Measurements from ENCODE around the gene DNAJB6. TPM values are rescaled to one million over a fixed set of nuclear protein-coding genes. Genes with fewer than 3 reads are reported as not detected.
A peak's percentile ranks its signal among the peaks of the same experiment; 100 is the strongest.

The DNAJB6 gene
- total RNA-seq, 1 experiment from 2014 or later = 288 TPM

DNA sequence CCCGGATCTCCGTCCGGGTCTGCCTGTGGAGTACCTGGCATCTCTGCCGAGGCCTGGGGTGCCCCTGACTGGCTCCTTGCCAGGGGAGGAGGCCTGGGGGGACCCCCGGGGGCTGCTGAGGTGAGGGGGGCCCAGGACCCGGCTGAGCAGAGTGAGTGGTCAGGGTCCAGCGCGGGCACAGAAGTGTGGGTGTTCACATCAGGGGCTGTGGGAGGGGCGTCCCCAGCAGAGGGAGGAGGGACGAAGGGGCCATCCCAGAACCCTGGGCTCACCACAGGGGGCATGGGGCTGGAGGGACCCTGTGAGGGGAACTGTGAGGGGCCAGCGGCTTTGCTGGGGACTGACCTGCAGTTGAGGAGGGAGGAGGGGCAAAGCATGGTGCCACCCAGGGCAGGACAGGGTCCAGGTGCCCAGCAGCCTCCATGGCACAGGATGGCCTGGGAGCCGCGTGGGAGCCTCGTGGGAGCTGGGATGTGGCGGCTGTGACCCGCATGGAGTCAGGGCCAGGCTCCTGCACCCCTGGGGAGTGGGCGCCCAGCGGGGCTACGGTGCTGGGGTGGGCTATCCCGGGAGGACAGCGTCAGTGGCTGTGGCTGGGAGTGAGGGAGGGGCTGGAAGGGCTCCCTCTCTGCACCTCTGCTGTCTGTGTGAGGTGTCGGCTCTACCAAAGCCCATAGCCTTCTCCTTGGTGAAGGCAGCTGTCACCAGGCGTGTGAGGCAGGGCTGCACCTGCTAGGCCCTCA is 91.2 kb downstream of the DNAJB6 start:
- no peak for ATAC-seq
- Mint-ChIP-seq H3K27me3 (ENCODE audit: low read depth) (no peaks in the 10 kb centered on the region; the same call in 1 of the 2 replicates), H3K27ac (no peak overlapping the region), H3K4me1 (peaks cover 6% of the 10 kb centered on the region), H3K9me3 (no peaks in the 10 kb centered on the region), H3K4me3 (no peak overlapping the region), H3K36me3 (no peaks in the 10 kb centered on the region)
- DNase-seq (ENCODE audit: low spot score) = peak; percentile 11
- ChIA-PET POLR2A (no interaction called here), CTCF (interaction anchor here (1.5 kb wide), 1 partner anchor 47 kb away, joined by 7 read pairs; no protein-coding TSS in a partner anchor)
- TF ChIP-seq, protein P1, sequence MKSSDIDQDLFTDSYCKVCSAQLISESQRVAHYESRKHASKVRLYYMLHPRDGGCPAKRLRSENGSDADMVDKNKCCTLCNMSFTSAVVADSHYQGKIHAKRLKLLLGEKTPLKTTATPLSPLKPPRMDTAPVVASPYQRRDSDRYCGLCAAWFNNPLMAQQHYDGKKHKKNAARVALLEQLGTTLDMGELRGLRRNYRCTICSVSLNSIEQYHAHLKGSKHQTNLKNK (CRISPR knock-in tag; IDR thresholded peaks at IDR 0.05) = no peak
- no peak for TF ChIP-seq RORB (CRISPR knock-in tag; IDR thresholded peaks at IDR 0.05)
- TF ChIP-seq IRF2 (CRISPR knock-in tag; IDR thresholded peaks at IDR 0.05; ENCODE audit: borderline replicate concordance, low read depth) = no peak
- TF ChIP-seq ZNF423 (CRISPR knock-in tag; IDR thresholded peaks at IDR 0.05) = no peak
- TF ChIP-seq, protein P2, sequence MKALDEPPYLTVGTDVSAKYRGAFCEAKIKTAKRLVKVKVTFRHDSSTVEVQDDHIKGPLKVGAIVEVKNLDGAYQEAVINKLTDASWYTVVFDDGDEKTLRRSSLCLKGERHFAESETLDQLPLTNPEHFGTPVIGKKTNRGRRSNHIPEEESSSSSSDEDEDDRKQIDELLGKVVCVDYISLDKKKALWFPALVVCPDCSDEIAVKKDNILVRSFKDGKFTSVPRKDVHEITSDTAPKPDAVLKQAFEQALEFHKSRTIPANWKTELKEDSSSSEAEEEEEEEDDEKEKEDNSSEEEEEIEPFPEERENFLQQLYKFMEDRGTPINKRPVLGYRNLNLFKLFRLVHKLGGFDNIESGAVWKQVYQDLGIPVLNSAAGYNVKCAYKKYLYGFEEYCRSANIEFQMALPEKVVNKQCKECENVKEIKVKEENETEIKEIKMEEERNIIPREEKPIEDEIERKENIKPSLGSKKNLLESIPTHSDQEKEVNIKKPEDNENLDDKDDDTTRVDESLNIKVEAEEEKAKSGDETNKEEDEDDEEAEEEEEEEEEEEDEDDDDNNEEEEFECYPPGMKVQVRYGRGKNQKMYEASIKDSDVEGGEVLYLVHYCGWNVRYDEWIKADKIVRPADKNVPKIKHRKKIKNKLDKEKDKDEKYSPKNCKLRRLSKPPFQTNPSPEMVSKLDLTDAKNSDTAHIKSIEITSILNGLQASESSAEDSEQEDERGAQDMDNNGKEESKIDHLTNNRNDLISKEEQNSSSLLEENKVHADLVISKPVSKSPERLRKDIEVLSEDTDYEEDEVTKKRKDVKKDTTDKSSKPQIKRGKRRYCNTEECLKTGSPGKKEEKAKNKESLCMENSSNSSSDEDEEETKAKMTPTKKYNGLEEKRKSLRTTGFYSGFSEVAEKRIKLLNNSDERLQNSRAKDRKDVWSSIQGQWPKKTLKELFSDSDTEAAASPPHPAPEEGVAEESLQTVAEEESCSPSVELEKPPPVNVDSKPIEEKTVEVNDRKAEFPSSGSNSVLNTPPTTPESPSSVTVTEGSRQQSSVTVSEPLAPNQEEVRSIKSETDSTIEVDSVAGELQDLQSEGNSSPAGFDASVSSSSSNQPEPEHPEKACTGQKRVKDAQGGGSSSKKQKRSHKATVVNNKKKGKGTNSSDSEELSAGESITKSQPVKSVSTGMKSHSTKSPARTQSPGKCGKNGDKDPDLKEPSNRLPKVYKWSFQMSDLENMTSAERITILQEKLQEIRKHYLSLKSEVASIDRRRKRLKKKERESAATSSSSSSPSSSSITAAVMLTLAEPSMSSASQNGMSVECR (CRISPR knock-in tag; IDR thresholded peaks at IDR 0.05; ENCODE audit: borderline replicate concordance) = no peak
- no peak for TF ChIP-seq ZNF232 (CRISPR knock-in tag; IDR thresholded peaks at IDR 0.05)
- TF ChIP-seq ZNF263 (CRISPR knock-in tag; IDR thresholded peaks at IDR 0.05; ENCODE audit: low read depth) = no peak
- no peak for TF ChIP-seq TEAD1 (CRISPR knock-in tag; IDR thresholded peaks at IDR 0.05)
- TF ChIP-seq ZNF121 (CRISPR knock-in tag; IDR thresholded peaks at IDR 0.05) = no peak
- no peak for TF ChIP-seq MLX (CRISPR knock-in tag; IDR thresholded peaks at IDR 0.05)
- TF ChIP-seq ELF4 (CRISPR knock-in tag; IDR thresholded peaks at IDR 0.05; ENCODE audit: low read depth) = no peak
- TF ChIP-seq NR2C2 (CRISPR knock-in tag; IDR thresholded peaks at IDR 0.05) = no peak
- TF ChIP-seq, protein P3, sequence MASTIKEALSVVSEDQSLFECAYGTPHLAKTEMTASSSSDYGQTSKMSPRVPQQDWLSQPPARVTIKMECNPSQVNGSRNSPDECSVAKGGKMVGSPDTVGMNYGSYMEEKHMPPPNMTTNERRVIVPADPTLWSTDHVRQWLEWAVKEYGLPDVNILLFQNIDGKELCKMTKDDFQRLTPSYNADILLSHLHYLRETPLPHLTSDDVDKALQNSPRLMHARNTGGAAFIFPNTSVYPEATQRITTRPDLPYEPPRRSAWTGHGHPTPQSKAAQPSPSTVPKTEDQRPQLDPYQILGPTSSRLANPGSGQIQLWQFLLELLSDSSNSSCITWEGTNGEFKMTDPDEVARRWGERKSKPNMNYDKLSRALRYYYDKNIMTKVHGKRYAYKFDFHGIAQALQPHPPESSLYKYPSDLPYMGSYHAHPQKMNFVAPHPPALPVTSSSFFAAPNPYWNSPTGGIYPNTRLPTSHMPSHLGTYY (CRISPR knock-in tag; IDR thresholded peaks at IDR 0.05) = no peak
- no peak for TF ChIP-seq CBFB (CRISPR knock-in tag; IDR thresholded peaks at IDR 0.05; ENCODE audit: low read depth)
- TF ChIP-seq CREB1 (CRISPR knock-in tag; IDR thresholded peaks at IDR 0.05) = no peak

DNA sequence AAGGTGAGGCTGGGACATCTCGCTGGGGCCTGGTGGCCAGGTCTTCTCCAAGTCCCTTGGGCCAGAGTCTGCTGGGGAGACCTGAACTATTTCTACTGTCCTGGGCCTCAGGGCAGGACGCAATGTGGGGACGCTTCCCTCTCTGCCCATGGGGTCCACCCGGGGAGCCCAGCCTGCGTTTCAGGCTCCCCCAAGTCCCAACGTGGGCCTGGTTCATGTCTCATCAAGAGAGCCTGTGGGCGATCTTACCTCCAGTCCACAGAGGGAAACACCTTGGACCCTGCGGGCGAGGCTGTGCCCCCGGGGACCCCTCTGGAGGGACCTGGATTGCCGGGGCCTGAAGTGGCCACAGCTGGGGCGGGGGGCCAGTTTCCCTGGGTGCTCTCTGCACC is 91.7 kb downstream of the DNAJB6 start:
- Mint-ChIP-seq H3K4me3 (no peak overlapping the region), H3K27ac (no peak overlapping the region), H3K27me3 (ENCODE audit: low read depth) (no peaks in the 10 kb centered on the region; the same call in none of the 2 replicates), H3K4me1 (peaks cover 6% of the 10 kb centered on the region), H3K36me3 (no peaks in the 10 kb centered on the region), H3K9me3 (peaks cover 6% of the 10 kb centered on the region; the same call in 1 of the 2 replicates)
- ChIA-PET CTCF (interaction anchor here (1.2 kb wide), 1 partner anchor 46 kb away, joined by 6 read pairs; no protein-coding TSS in a partner anchor), POLR2A (no interaction called here)
- no peak for ATAC-seq
- DNase-seq (ENCODE audit: low spot score) = peak; percentile 4
- TF ChIP-seq ZNF423 (CRISPR knock-in tag; IDR thresholded peaks at IDR 0.05) = no peak
- no peak for TF ChIP-seq MLX (CRISPR knock-in tag; IDR thresholded peaks at IDR 0.05)
- TF ChIP-seq, protein P4, sequence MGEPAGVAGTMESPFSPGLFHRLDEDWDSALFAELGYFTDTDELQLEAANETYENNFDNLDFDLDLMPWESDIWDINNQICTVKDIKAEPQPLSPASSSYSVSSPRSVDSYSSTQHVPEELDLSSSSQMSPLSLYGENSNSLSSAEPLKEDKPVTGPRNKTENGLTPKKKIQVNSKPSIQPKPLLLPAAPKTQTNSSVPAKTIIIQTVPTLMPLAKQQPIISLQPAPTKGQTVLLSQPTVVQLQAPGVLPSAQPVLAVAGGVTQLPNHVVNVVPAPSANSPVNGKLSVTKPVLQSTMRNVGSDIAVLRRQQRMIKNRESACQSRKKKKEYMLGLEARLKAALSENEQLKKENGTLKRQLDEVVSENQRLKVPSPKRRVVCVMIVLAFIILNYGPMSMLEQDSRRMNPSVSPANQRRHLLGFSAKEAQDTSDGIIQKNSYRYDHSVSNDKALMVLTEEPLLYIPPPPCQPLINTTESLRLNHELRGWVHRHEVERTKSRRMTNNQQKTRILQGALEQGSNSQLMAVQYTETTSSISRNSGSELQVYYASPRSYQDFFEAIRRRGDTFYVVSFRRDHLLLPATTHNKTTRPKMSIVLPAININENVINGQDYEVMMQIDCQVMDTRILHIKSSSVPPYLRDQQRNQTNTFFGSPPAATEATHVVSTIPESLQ (CRISPR knock-in tag; IDR thresholded peaks at IDR 0.05) = no peak
- TF ChIP-seq, protein P2 (CRISPR knock-in tag; IDR thresholded peaks at IDR 0.05; ENCODE audit: borderline replicate concordance) = no peak
- no peak for TF ChIP-seq MXD4 (CRISPR knock-in tag; IDR thresholded peaks at IDR 0.05; ENCODE audit: borderline replicate concordance)
- no peak for TF ChIP-seq ZNF219 (CRISPR knock-in tag; IDR thresholded peaks at IDR 0.05; ENCODE audit: borderline replicate concordance)
- no peak for TF ChIP-seq SP1 (CRISPR knock-in tag; conservative IDR thresholded peaks at IDR 0.05)
- no peak for TF ChIP-seq NR3C1 (CRISPR knock-in tag; conservative IDR thresholded peaks at IDR 0.05; ENCODE audit: low read depth)
- TF ChIP-seq RORB (CRISPR knock-in tag; IDR thresholded peaks at IDR 0.05) = no peak

All from WTC11 (cell line).